ENCODE results near the gene KDM8. TPM values are rescaled to one million over a fixed set of nuclear protein-coding genes. Genes with fewer than 3 reads are reported as not detected.

KDM8 gene
- total RNA-seq, 4 donors from 2014 or later, result 4.4 to 14.2 (median 9.2) TPM

DNA sequence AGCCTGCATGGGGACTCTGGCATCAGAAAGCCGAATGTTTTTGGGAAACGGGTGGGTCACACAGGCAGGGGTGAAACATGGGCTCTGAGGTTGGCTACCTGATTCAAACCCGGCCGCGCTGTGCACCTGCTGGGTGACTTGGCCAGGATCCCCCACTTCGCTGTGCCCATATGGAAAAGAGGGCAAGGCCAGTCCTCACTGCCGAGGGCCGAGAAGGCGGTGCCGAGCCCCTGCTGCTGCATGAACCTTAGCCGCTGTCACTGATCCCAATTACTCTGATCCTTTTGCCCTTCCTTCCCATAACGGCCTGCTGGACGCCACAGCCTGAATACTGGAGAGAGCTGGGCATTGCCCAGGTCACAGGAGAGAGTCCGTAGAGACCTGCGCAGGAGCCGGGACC, 17.7 kb downstream of the KDM8 start:
- in situ Hi-C loops (cut with MboI; ENCODE audit: low pct_ligation_motif_present in 1 of 4, low pct_unique_long_range_greater_than_20kb in 1 of 4, low sequenced_read_pairs in 3 of 4) (no loop called here), intact Hi-C loops (cut with DNase I; ENCODE audit: low total_unique reads) (no loop called here)
- no peaks in the 10 kb centered on the region for H3K27me3 ChIP-seq
- no peak for DNase-seq
- WGBS, 2 donors (ENCODE audit: low coverage in 1 of 2), result 91% methylated on average over 16 of the region's 16 CpGs; no CpG with 5 or more reads in 1 of the 2 donors
- H3K4me1 ChIP-seq, result peaks cover 5 to 21% (median 12%) of the 10 kb centered on the region in 4 donors
- no peak overlapping the region for H3K4me3 ChIP-seq
- no peak overlapping the region for H3K27ac ChIP-seq
- TF ChIP-seq EP300 (IDR thresholded peaks at IDR 0.05; ENCODE audit: low read depth), result no peak
- TF ChIP-seq, protein P1, sequence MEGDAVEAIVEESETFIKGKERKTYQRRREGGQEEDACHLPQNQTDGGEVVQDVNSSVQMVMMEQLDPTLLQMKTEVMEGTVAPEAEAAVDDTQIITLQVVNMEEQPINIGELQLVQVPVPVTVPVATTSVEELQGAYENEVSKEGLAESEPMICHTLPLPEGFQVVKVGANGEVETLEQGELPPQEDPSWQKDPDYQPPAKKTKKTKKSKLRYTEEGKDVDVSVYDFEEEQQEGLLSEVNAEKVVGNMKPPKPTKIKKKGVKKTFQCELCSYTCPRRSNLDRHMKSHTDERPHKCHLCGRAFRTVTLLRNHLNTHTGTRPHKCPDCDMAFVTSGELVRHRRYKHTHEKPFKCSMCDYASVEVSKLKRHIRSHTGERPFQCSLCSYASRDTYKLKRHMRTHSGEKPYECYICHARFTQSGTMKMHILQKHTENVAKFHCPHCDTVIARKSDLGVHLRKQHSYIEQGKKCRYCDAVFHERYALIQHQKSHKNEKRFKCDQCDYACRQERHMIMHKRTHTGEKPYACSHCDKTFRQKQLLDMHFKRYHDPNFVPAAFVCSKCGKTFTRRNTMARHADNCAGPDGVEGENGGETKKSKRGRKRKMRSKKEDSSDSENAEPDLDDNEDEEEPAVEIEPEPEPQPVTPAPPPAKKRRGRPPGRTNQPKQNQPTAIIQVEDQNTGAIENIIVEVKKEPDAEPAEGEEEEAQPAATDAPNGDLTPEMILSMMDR (IDR thresholded peaks at IDR 0.05), result no peak
- TF ChIP-seq POLR2A (IDR thresholded peaks at IDR 0.05), result no peak
- no peak for TF ChIP-seq POLR2AphosphoS5 (IDR thresholded peaks at IDR 0.05)
- no peaks in the 10 kb centered on the region for H3K9me3 ChIP-seq
- H3K36me3 ChIP-seq, result peaks cover 0 to 4% (median 0%) of the 10 kb centered on the region in 4 donors

DNA sequence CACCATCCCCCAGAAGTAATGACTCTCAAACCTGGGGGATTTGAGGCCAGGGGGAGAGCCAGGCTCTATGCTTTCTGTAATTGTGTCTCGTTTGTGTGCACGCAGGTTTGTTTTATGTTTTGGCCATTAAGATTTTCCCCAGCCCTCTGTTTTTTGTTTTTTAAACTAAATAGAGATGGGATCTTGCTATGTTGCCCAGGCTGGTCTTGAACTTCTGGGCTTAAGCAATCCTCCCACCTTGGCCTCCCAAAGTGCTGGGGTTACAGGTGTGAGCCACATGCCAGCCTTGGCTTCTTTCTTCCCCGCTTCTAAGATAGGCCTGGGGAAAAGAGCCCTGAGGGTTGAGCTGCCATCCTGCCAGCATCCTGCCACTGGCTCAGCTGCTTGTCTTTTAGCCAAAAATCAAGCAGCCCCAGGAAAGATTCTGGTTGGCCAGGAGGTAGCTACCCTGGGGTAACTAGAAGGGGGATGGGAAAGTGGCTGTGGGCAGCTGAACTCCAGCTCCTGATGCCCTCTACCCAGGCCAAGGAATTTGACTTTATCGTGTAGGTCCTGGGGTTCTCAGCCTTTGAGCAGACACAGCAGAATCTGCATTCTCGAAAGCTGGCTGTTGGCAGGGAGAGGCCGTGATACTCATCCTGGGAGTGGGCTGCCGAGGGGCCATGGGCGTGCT, 18.4 kb downstream of the KDM8 start:
- TF ChIP-seq EP300 (IDR thresholded peaks at IDR 0.05; ENCODE audit: low read depth) (no peak), POLR2A (IDR thresholded peaks at IDR 0.05) (no peak), POLR2AphosphoS5 (IDR thresholded peaks at IDR 0.05) (no peak)
- TF ChIP-seq, protein P1 (IDR thresholded peaks at IDR 0.05), result no peak
- Histone ChIP-seq H3K36me3 (peaks cover 0 to 4% (median 0%) of the 10 kb centered on the region in 4 donors), H3K27ac (peak overlapping the region in 3 of 4 donors; percentile 21 to 71 (median 29)), H3K27me3 (no peaks in the 10 kb centered on the region), H3K4me1 (peaks cover 5 to 26% (median 18%) of the 10 kb centered on the region in 4 donors), H3K9me3 (no peaks in the 10 kb centered on the region), H3K4me3 (no peak overlapping the region)
- DNase-seq, result no peak
- intact Hi-C loops (cut with DNase I; ENCODE audit: low total_unique reads), result no loop called here
- 85 to 100% methylated on average over 2 to 8 of the region's 8 CpGs for WGBS, 2 donors (ENCODE audit: low coverage in 1 of 2)
- in situ Hi-C loops (cut with MboI; ENCODE audit: low pct_ligation_motif_present in 1 of 4, low pct_unique_long_range_greater_than_20kb in 1 of 4, low sequenced_read_pairs in 3 of 4), result no loop called here

DNA sequence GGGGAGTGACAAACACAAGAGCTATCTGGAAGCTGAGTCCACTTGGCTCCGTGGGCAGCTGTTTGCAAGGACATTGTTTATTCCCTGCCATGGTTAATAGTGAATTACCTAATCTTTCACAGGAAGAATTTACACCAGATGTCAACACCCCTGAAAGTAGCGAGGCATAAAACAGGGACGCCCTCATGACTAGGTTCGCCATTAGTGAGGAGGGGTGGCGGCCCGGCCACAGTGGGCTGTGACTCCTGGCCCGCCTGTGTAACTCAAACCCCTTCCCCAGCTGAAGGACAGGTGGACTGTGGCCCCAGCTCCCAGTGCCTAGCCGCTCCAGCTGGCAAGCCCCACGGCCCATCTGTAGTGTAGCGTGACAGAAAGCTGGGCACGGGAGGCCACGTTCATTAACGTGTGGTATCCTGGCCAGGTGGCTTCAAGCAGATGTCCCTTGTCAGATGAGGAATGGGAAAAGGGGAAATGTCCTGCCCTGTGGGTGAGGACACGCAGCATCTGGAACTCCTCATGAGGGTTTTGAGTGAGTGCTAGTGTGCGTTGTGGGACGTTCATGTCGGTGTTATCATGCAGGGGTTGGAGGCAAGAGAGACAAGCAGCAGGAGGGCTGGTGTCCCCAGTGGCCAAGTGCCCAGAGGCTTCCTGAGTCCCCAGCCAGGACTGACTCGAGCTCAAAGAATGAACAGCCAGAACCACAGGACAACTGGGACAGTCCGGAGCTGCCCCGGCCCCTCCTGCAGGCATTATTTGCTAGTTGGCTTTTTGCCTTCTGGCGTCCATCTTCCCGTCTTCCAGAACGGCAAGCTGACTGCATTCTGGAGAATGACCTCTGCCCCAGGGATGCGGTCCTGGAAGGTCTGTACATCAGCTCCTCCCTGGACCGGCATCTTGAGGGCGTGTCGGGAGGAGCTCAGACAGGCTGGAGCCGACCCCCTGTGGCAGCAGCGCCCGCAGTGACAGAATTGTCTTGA, 19.2 kb downstream of the KDM8 start:
- Histone ChIP-seq H3K27ac (peak overlapping the region; percentile 12 to 71 (median 25)), H3K9me3 (no peaks in the 10 kb centered on the region), H3K36me3 (peaks cover 0 to 4% (median 0%) of the 10 kb centered on the region in 4 donors), H3K4me3 (no peak overlapping the region), H3K27me3 (no peaks in the 10 kb centered on the region), H3K4me1 (peaks cover 5 to 32% (median 25%) of the 10 kb centered on the region in 4 donors)
- peak; percentile 29 for DNase-seq
- TF ChIP-seq, protein P1 (IDR thresholded peaks at IDR 0.05), result no peak
- peak in 1 of 3 donors; percentile 32 for TF ChIP-seq POLR2AphosphoS5 (IDR thresholded peaks at IDR 0.05)
- intact Hi-C loops (cut with DNase I; ENCODE audit: low total_unique reads) (no loop called here), in situ Hi-C loops (cut with MboI; ENCODE audit: low pct_ligation_motif_present in 1 of 4, low pct_unique_long_range_greater_than_20kb in 1 of 4, low sequenced_read_pairs in 3 of 4) (no loop called here)
- 60 to 80% methylated on average over 1 to 22 of the region's 30 CpGs for WGBS, 2 donors (ENCODE audit: low coverage in 1 of 2)

DNA sequence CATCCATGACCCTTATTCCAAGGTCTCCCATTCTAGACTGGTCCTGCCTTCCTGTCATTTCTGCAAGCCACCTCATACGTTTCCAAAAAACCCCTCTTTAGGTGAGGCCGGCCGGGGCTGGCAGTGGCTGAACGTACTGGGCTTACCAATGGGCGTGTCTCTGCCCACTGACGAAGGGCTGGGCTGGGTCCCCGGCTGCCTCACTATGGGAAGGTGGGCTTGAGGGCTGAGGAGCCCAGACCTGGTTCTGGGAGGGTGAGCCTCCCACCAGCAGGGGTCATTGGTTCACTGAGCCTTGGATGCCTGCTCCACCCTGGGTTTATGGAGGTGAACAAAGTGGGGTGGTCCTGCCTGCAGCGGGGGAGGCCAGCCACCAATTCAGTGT, 19.9 kb downstream of the KDM8 start:
- peaks cover 0 to 4% (median 0%) of the 10 kb centered on the region in 4 donors for H3K36me3 ChIP-seq
- no peaks in the 10 kb centered on the region for H3K27me3 ChIP-seq
- 82% methylated on average over 7 of the region's 8 CpGs; no CpG with 5 or more reads in 1 of the 2 donors for WGBS, 2 donors (ENCODE audit: low coverage in 1 of 2)
- intact Hi-C loops (cut with DNase I; ENCODE audit: low total_unique reads) (no loop called here), in situ Hi-C loops (cut with MboI; ENCODE audit: low pct_ligation_motif_present in 1 of 4, low pct_unique_long_range_greater_than_20kb in 1 of 4, low sequenced_read_pairs in 3 of 4) (no loop called here)
- peaks cover 5 to 32% (median 25%) of the 10 kb centered on the region in 4 donors for H3K4me1 ChIP-seq
- TF ChIP-seq POLR2A (IDR thresholded peaks at IDR 0.05) (no peak), EP300 (IDR thresholded peaks at IDR 0.05; ENCODE audit: low read depth) (no peak), POLR2AphosphoS5 (IDR thresholded peaks at IDR 0.05) (no peak)
- TF ChIP-seq, protein P1 (IDR thresholded peaks at IDR 0.05), result no peak
- H3K9me3 ChIP-seq, result no peaks in the 10 kb centered on the region
- DNase-seq, result peak; percentile 10
- H3K4me3 ChIP-seq, result no peak overlapping the region
- H3K27ac ChIP-seq, result peak overlapping the region; percentile 12 to 71 (median 25)

All from transverse colon (tissue), 4 donors.